A549 (cell line): ENCODE results near the gene STK35. TPM values are rescaled to one million over a fixed set of nuclear protein-coding genes. Genes with fewer than 3 reads are reported as not detected.

ENCODE experiments used
- ATAC-seq, 2 experiments: fragments of 200-7000 bp in 1 of 2; fragments of >200 bp in 1 of 2; cut with Nextera tagmentation in 1 of 2; cut with Tn5 transposase in 1 of 2; 3 replicates each; pipeline versions ENCODE4 v1.8.0 to v1.9.1; 2018 to 2020; ENCODE audit warnings: mild to moderate bottlenecking in 1 of 2, moderate library complexity in 1 of 2
- CTCF ChIA-PET: fragments of 300-600 bp; sonication (Branson Sonifier 250); formaldehyde crosslinking; extraction: SDS; loops from one replicate; lab custom pipeline; 2021; ENCODE audit warnings: antibody characterized with exemption, inconsistent platforms; lab: Yijun Ruan, JAX
- POLR2A ChIA-PET: fragments of 350-600 bp; formaldehyde crosslinking; extraction: SDS; loops from one replicate; lab custom pipeline; 2021; ENCODE audit warnings: antibody characterized with exemption, inconsistent platforms; lab: Yijun Ruan, JAX
- DNase-seq, 2 experiments: peaks; one replicate each; pipeline versions ENCODE4 v3.0.0 to v3.0.0-alpha.2; 2011 to 2016; ENCODE audit warnings: low read depth in 1 of 2, low spot score in 1 of 2
- FAIRE-seq: peaks from 2 replicates; lab custom pipeline; 2011; peaks lifted over from hg19 to GRCh38; lab: Jason Lieb, UNC
- H3K27ac ChIP-seq, 2 experiments: fragments of >200 bp; sonication (Bioruptor Twin); formaldehyde crosslinking; 3 replicates each; pipeline ENCODE4 v1.5.1; 2016 to 2017
- H3K4me1 ChIP-seq: fragments of >200 bp; sonication (Bioruptor Twin); formaldehyde crosslinking; 3 replicates; pipeline ENCODE4 v1.6.1; 2016
- H3K4me2 ChIP-seq: fragments of >200 bp; sonication (Bioruptor Twin); formaldehyde crosslinking; 3 replicates; pipeline ENCODE4 v1.6.1; 2016
- H3K4me3 ChIP-seq: fragments of >200 bp; sonication (Bioruptor Twin); formaldehyde crosslinking; 3 replicates; pipeline ENCODE4 v1.5.1; 2016
- H3K9me3 ChIP-seq: fragments of >200 bp; sonication (Bioruptor Twin); formaldehyde crosslinking; 3 replicates; pipeline ENCODE4 v1.6.1; 2016
- BHLHE40 ChIP-seq: IDR thresholded peaks from 2 replicates; pipeline ENCODE4 v1.6.1; 2012; ENCODE audit warnings: low read depth, low read length, inconsistent platforms
- EHMT2 ChIP-seq: fragments of 200-600 bp; sonication (generic); IDR thresholded peaks from 2 replicates; pipeline ENCODE4 v1.6.1; 2016; ENCODE audit warnings: antibody characterized with exemption, low read depth, mild to moderate bottlenecking, moderate library complexity
- ELK1 ChIP-seq: fragments of 150-350 bp; IDR thresholded peaks from 2 replicates; pipeline ENCODE4 v1.6.1; 2014; ENCODE audit warnings: low read depth, mild to moderate bottlenecking, low read length
- ESRRA ChIP-seq: fragments of 150-350 bp; IDR thresholded peaks from 2 replicates; pipeline ENCODE4 v1.6.1; 2014; ENCODE audit warnings: mild to moderate bottlenecking, low read length, borderline replicate concordance
- FOSB ChIP-seq: fragments of 250-450 bp; sonication (Bioruptor Pico); IDR thresholded peaks from 2 replicates; pipeline ENCODE4 v1.5.0; 2020; ENCODE audit warnings: mild to moderate bottlenecking, moderate library complexity
- FOXS1 ChIP-seq: fragments of 250-450 bp; sonication (Bioruptor Pico); IDR thresholded peaks from 2 replicates; pipeline ENCODE4 v1.5.0; 2020; ENCODE audit warnings: mild to moderate bottlenecking, moderate library complexity
- HEYL ChIP-seq: fragments of 250-450 bp; sonication (Bioruptor Pico); IDR thresholded peaks from 2 replicates; pipeline ENCODE4 v1.8.0; 2021; ENCODE audit warnings: mild to moderate bottlenecking, moderate library complexity
- HOXA7 ChIP-seq: fragments of 250-450 bp; sonication (Bioruptor Pico); IDR thresholded peaks from 2 replicates; pipeline ENCODE4 v1.5.0; 2020; ENCODE audit warnings: mild to moderate bottlenecking, moderate library complexity
- JUN ChIP-seq, 2 experiments: fragments of >200 bp; sonication (Bioruptor Twin); formaldehyde crosslinking; IDR thresholded peaks; 2 replicates in 1 of 2; 3 replicates in 1 of 2; pipeline ENCODE4 v1.6.1; 2016 to 2017
- MAFK ChIP-seq: fragments of 450-650 bp; IDR thresholded peaks from 2 replicates; pipeline ENCODE4 v1.6.1; 2014; ENCODE audit not compliant: partially characterized antibody
- MYC ChIP-seq: IDR thresholded peaks from 2 replicates; pipeline ENCODE4 v1.6.1; 2012; ENCODE audit warnings: mild to moderate bottlenecking, inconsistent platforms, low read length, improper control_type of control experiment, borderline replicate concordance
- NPAS2 ChIP-seq: fragments of 250-450 bp; sonication (Bioruptor Pico); IDR thresholded peaks from 2 replicates; pipeline ENCODE4 v1.8.0; 2022; ENCODE audit warnings: mild to moderate bottlenecking, moderate library complexity, borderline replicate concordance
- NR3C1 ChIP-seq: fragments of >200 bp; sonication (Bioruptor Twin); formaldehyde crosslinking; IDR thresholded peaks from 3 replicates; pipeline ENCODE4 v1.6.1; 2017
- PBX3 ChIP-seq: IDR thresholded peaks from 2 replicates; pipeline ENCODE4 v1.6.1; 2012
- PHF8 ChIP-seq: fragments of 200-600 bp; sonication (generic); IDR thresholded peaks from 2 replicates; pipeline ENCODE4 v1.6.1; 2016; ENCODE audit warnings: low read depth, mild to moderate bottlenecking, antibody characterized with exemption, moderate library complexity, borderline replicate concordance
- RARB ChIP-seq: fragments of 250-450 bp; sonication (Bioruptor Pico); IDR thresholded peaks from 2 replicates; pipeline ENCODE4 v1.8.0; 2021; ENCODE audit warnings: mild to moderate bottlenecking, moderate library complexity
- RNF2 ChIP-seq: fragments of 200-600 bp; sonication (generic); IDR thresholded peaks from 2 replicates; pipeline ENCODE4 v1.6.1; 2016; ENCODE audit warnings: low read depth, mild to moderate bottlenecking, antibody characterized with exemption, moderate library complexity, borderline replicate concordance
- ZFP36 ChIP-seq: fragments of 450-650 bp; IDR thresholded peaks from 2 replicates; pipeline ENCODE4 v1.6.1; 2014; ENCODE audit warnings: borderline replicate concordance; ENCODE audit not compliant: partially characterized antibody
- ZNF302 ChIP-seq: fragments of 250-450 bp; sonication (Bioruptor Pico); IDR thresholded peaks from 2 replicates; pipeline ENCODE4 v1.9.0; 2021; ENCODE audit warnings: inconsistent platforms, mild to moderate bottlenecking, moderate library complexity
- ZSCAN20 ChIP-seq: fragments of 250-450 bp; sonication (Bioruptor Pico); IDR thresholded peaks from 2 replicates; pipeline ENCODE4 v1.8.0; 2022; ENCODE audit warnings: mild to moderate bottlenecking, moderate library complexity
- WGBS: methylation state at CpG from one replicate; pipeline ENCODE4 v1.1.6; 2017; ENCODE audit errors: missing lambda C conversion rate; 5-methylcytosine and 5-hydroxymethylcytosine counted together
- polyA plus RNA-seq, 4 experiments: library from polyadenylated mRNA; depleted of rRNA in 3 of 4; stranded (reverse); fragments of >200 nt; fragmentation: RNase III in 1 of 4; extraction: RNeasy Plus Mini Kit Qiagen cat#74134 plus additional on column Dnase treatment in 1 of 4; gene quantifications; 2 replicates in 3 of 4; 3 replicates in 1 of 4; pipeline ENCODE4 v1.2.3, GENCODE V29; 2011 to 2017
- TF ChIP-seq, protein P1 (sequence below): fragments of >200 bp; sonication (Bioruptor Twin); formaldehyde crosslinking; IDR thresholded peaks from 3 replicates; pipeline ENCODE4 v1.6.1; 2016
- TF ChIP-seq, protein P2 (sequence below): fragments of 250-450 bp; sonication (Bioruptor Pico); IDR thresholded peaks from 2 replicates; pipeline ENCODE4 v1.5.0; 2020; ENCODE audit warnings: low read depth, mild to moderate bottlenecking, moderate library complexity
- TF ChIP-seq, protein P3 (sequence below): fragments of 250-450 bp; sonication (Bioruptor Pico); IDR thresholded peaks from 2 replicates; pipeline ENCODE4 v1.5.0; 2021; ENCODE audit warnings: mild to moderate bottlenecking, moderate library complexity, borderline replicate concordance

STK35 gene
- polyA plus RNA-seq, 2 of the 4 experiments (the other 2 are of a cell fraction), result 9.0 to 10.0 TPM

- Histone ChIP-seq H3K4me1 (peaks cover 7% of the 10 kb centered on the region), H3K9me3 (no peaks in the 10 kb centered on the region), H3K4me3 (no peak overlapping the region), H3K27ac (no peak overlapping the region), H3K4me2 (no peak overlapping the region)
- WGBS, result 97% methylated on average over 2 of the region's 2 CpGs
- ATAC-seq (no peak), DNase-seq (no peak), FAIRE-seq (no peak)
- no peak for TF ChIP-seq NR3C1
- TF ChIP-seq MAFK, result no peak
- no peak for TF ChIP-seq NPAS2 (CRISPR knock-in tag)
- TF ChIP-seq BHLHE40, result no peak
- TF ChIP-seq ZFP36, result no peak
- TF ChIP-seq PBX3, result no peak
- no peak for TF ChIP-seq RARB
- TF ChIP-seq EHMT2, result no peak
- TF ChIP-seq JUN (IDR thresholded peaks at IDR 0.05), result no peak
- no peak for TF ChIP-seq HEYL (CRISPR knock-in tag)
- TF ChIP-seq, protein P1, sequence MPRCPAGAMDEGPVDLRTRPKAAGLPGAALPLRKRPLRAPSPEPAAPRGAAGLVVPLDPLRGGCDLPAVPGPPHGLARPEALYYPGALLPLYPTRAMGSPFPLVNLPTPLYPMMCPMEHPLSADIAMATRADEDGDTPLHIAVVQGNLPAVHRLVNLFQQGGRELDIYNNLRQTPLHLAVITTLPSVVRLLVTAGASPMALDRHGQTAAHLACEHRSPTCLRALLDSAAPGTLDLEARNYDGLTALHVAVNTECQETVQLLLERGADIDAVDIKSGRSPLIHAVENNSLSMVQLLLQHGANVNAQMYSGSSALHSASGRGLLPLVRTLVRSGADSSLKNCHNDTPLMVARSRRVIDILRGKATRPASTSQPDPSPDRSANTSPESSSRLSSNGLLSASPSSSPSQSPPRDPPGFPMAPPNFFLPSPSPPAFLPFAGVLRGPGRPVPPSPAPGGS, result no peak
- TF ChIP-seq ELK1, result no peak
- POLR2A ChIA-PET, result interaction anchor here (1.1 kb wide), 1 partner anchor 35 kb away, joined by 3 read pairs; no protein-coding TSS in a partner anchor
- CTCF ChIA-PET, result interaction anchor here (1.2 to 3.8 kb wide), 5 partner anchors 18 to 336 kb away, joined by 3 to 22 read pairs (median 6); no protein-coding TSS in a partner anchor
These were observed 36.8 kb downstream of the STK35 start for GRCh38 chr20:2138396-2138795.

DNA sequence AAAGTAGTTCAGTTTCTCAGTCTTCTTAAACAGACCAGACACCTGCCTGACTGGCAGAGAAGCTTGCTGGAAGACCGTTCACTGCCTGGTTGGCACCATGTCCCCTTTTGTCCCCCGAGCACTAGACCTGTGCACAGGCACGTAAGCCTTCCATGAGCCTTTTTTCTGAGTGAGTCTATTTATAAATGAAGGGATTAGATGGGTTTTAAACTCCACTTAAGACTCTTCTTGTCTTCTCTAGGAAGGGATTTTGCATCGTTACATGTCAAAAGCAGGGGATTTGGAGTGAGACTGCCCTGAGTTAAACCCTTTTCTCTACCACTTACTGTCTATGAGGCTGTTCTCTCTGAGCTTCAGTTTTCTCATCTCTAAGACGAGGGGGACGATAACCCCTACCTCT lies 37.6 kb downstream of the STK35 start:
- H3K9me3 ChIP-seq, result no peaks in the 10 kb centered on the region
- TF ChIP-seq ZSCAN20 (CRISPR knock-in tag) (no peak), RNF2 (no peak), MYC (no peak), PHF8 (no peak), HOXA7 (CRISPR knock-in tag) (no peak), ESRRA (no peak), ELK1 (no peak), RARB (no peak), MAFK (no peak), ZNF302 (no peak), EHMT2 (no peak), FOXS1 (no peak), FOSB (no peak)
- TF ChIP-seq, protein P2, sequence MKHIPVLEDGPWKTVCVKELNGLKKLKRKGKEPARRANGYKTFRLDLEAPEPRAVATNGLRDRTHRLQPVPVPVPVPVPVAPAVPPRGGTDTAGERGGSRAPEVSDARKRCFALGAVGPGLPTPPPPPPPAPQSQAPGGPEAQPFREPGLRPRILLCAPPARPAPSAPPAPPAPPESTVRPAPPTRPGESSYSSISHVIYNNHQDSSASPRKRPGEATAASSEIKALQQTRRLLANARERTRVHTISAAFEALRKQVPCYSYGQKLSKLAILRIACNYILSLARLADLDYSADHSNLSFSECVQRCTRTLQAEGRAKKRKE, result no peak
- TF ChIP-seq, protein P3, sequence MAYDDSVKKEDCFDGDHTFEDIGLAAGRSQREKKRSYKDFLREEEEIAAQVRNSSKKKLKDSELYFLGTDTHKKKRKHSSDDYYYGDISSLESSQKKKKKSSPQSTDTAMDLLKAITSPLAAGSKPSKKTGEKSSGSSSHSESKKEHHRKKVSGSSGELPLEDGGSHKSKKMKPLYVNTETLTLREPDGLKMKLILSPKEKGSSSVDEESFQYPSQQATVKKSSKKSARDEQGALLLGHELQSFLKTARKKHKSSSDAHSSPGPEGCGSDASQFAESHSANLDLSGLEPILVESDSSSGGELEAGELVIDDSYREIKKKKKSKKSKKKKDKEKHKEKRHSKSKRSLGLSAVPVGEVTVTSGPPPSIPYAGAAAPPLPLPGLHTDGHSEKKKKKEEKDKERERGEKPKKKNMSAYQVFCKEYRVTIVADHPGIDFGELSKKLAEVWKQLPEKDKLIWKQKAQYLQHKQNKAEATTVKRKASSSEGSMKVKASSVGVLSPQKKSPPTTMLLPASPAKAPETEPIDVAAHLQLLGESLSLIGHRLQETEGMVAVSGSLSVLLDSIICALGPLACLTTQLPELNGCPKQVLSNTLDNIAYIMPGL (CRISPR knock-in tag), result no peak
- TF ChIP-seq, all 56 proteins: peak for 0
- no peak overlapping the region for H3K4me2 ChIP-seq
- H3K4me3 ChIP-seq, result no peak overlapping the region
- no peak for FAIRE-seq
- ChIA-PET CTCF (interaction anchor here (1.2 to 3.8 kb wide), 5 partner anchors 12 to 337 kb away, joined by 3 to 22 read pairs (median 6); no protein-coding TSS in a partner anchor), POLR2A (interaction anchor here (1.1 kb wide), 1 partner anchor 36 kb away, joined by 3 read pairs; no protein-coding TSS in a partner anchor)
- no peaks in the 10 kb centered on the region for H3K4me1 ChIP-seq
- DNase-seq, result no peak
- no peak overlapping the region for H3K27ac ChIP-seq
- ATAC-seq, result no peak
- 81% methylated on average over 6 of the region's 6 CpGs for WGBS
